Vagina (tissue), 2 donors: ENCODE results near the gene PITRM1. TPM values are rescaled to one million over a fixed set of nuclear protein-coding genes. Genes with fewer than 3 reads are reported as not detected.
A peak's percentile ranks its signal among the peaks of the same experiment; 100 is the strongest.
"Not testable (repeated sequence)": the region's sequence is repeated elsewhere in the genome, so short reads cannot be mapped to it uniquely, and the experiment has no call there.

Experiments
- DNase-seq, 2 donors: peaks; one replicate each; pipeline ENCODE4 v3.0.0-alpha.2; 2017; ENCODE audit errors: extremely low spot score in 2 of 2
- H3K27ac ChIP-seq: fragments of 200-600 bp; sonication (generic); one replicate; pipeline ENCODE4 v1.5.1; 2019
- H3K27me3 ChIP-seq: fragments of 200-600 bp; sonication (generic); one replicate; pipeline ENCODE4 v1.5.1; 2019
- H3K36me3 ChIP-seq, 2 donors: fragments of 200-600 bp; sonication (generic); one replicate each; pipeline ENCODE4 v1.5.1; 2017 to 2019
- H3K4me1 ChIP-seq: fragments of 200-600 bp; sonication (generic); one replicate; pipeline ENCODE4 v1.5.1; 2019
- H3K4me3 ChIP-seq, 2 donors: fragments of 200-600 bp; sonication (generic); 1 replicate in 1 of 2; 2 replicates in 1 of 2; pipeline ENCODE4 v1.5.1; 2016 to 2019
- H3K9me3 ChIP-seq: fragments of 200-600 bp; sonication (generic); one replicate; pipeline ENCODE4 v1.5.1; 2019
- CTCF ChIP-seq, 3 experiments: fragments of 450-650 bp in 2 of 3; fragments of 200-600 bp in 1 of 3; sonication (generic) in 1 of 3; IDR thresholded peaks; one replicate each; pipeline ENCODE4 v1.5.1; 2017 to 2019; ENCODE audit warnings: antibody characterized with exemption in 3 of 3, mild to moderate bottlenecking in 2 of 3, moderate library complexity in 2 of 3
- POLR2A ChIP-seq, 2 donors: fragments of 450-650 bp; IDR thresholded peaks; one replicate each; pipeline ENCODE4 v1.6.1; 2017; ENCODE audit warnings: antibody characterized with exemption in 2 of 2, mild to moderate bottlenecking in 2 of 2, moderate library complexity in 2 of 2
- POLR2AphosphoS5 ChIP-seq, 2 donors: sonication (generic); formaldehyde crosslinking; IDR thresholded peaks; one replicate each; pipeline ENCODE4 v1.9.0; 2017; ENCODE audit warnings: antibody characterized with exemption in 2 of 2, mild to moderate bottlenecking in 2 of 2, low read depth in 1 of 2; ENCODE audit not compliant: insufficient read depth in 1 of 2
- intact Hi-C: fragments of 100-400 bp; cut with DNase I; formaldehyde crosslinking; loops from one replicate; pipeline ENCODE4 v1.15.1; 2023
- total RNA-seq: library from RNA; depleted of rRNA; stranded (reverse); fragments of >200 nt; gene quantifications from one replicate; pipeline ENCODE4 v1.2.3, GENCODE V29; 2016

Gene PITRM1
- total RNA-seq, 1 donor from 2014 or later, result 58.9 TPM

GRCh38 chr10:3108033-3108432 is 64.5 kb downstream of the PITRM1 start:
- H3K27me3 ChIP-seq, result no peaks in the 10 kb centered on the region
- H3K4me3 ChIP-seq, result no peak overlapping the region
- H3K36me3 ChIP-seq, result peaks cover 0 to 22% of the 10 kb centered on the region in 2 donors
- H3K27ac ChIP-seq, result peak overlapping the region; percentile 57
- TF ChIP-seq POLR2A (IDR thresholded peaks at IDR 0.05) (no peak), CTCF (IDR thresholded peaks at IDR 0.05) (no peak), POLR2AphosphoS5 (IDR thresholded peaks at IDR 0.05; ENCODE audit: insufficient read depth in 1 of 2, low read depth in 1 of 2) (no peak)
- H3K4me1 ChIP-seq, result peaks cover 6% of the 10 kb centered on the region
- H3K9me3 ChIP-seq, result no peaks in the 10 kb centered on the region
- no peak for DNase-seq
- intact Hi-C loops, result no loop called here

GRCh38 chr10:3107426-3107961 is 65.1 kb downstream of the PITRM1 start:
- no peak overlapping the region for H3K4me3 ChIP-seq

GRCh38 chr10:3106928-3107425 is 65.6 kb downstream of the PITRM1 start:
- TF ChIP-seq CTCF (IDR thresholded peaks at IDR 0.05), result no peak
- TF ChIP-seq POLR2AphosphoS5 (IDR thresholded peaks at IDR 0.05; ENCODE audit: insufficient read depth in 1 of 2, low read depth in 1 of 2), result no peak
- no peak for TF ChIP-seq POLR2A (IDR thresholded peaks at IDR 0.05)
- peaks cover 6% of the 10 kb centered on the region for H3K4me1 ChIP-seq
- H3K4me3 ChIP-seq, result no peak overlapping the region
- peaks cover 0 to 16% of the 10 kb centered on the region in 2 donors for H3K36me3 ChIP-seq
- H3K27ac ChIP-seq, result peak overlapping the region; percentile 57
- no peaks in the 10 kb centered on the region for H3K27me3 ChIP-seq
- no peak for DNase-seq
- H3K9me3 ChIP-seq, result no peaks in the 10 kb centered on the region
- intact Hi-C loops, result no loop called here

More at GRCh38 chr10:3107426-3107961, 65.1 kb downstream of the PITRM1 start:
- peak overlapping the region; percentile 57 for H3K27ac ChIP-seq
- H3K36me3 ChIP-seq, result peaks cover 0 to 16% of the 10 kb centered on the region in 2 donors
- no peaks in the 10 kb centered on the region for H3K9me3 ChIP-seq
- peaks cover 6% of the 10 kb centered on the region for H3K4me1 ChIP-seq
- DNase-seq, result no peak
- intact Hi-C loops, result no loop called here
- no peaks in the 10 kb centered on the region for H3K27me3 ChIP-seq
- TF ChIP-seq POLR2A (IDR thresholded peaks at IDR 0.05) (no peak), POLR2AphosphoS5 (IDR thresholded peaks at IDR 0.05; ENCODE audit: insufficient read depth in 1 of 2, low read depth in 1 of 2) (peak; percentile 80 to 81)

GRCh38 chr10:3106328-3106727 is 66.3 kb downstream of the PITRM1 start:
- H3K27me3 ChIP-seq, H3K4me1 ChIP-seq, H3K4me3 ChIP-seq, intact Hi-C loops, H3K27ac ChIP-seq, H3K9me3 ChIP-seq, DNase-seq: not testable (repeated sequence)
- H3K36me3 ChIP-seq, result peaks cover 0 to 16% of the 10 kb centered on the region in 2 donors

- no peaks in the 10 kb centered on the region for H3K9me3 ChIP-seq
- H3K27ac ChIP-seq, result no peak overlapping the region
- intact Hi-C loops, result no loop called here
- H3K36me3 ChIP-seq, result peaks cover 0 to 16% of the 10 kb centered on the region in 2 donors
- H3K4me3 ChIP-seq, result no peak overlapping the region
- TF ChIP-seq POLR2A (IDR thresholded peaks at IDR 0.05), result no peak
- TF ChIP-seq CTCF (IDR thresholded peaks at IDR 0.05), result no peak
- TF ChIP-seq POLR2AphosphoS5 (IDR thresholded peaks at IDR 0.05; ENCODE audit: insufficient read depth in 1 of 2, low read depth in 1 of 2), result no peak
- peaks cover 6% of the 10 kb centered on the region for H3K4me1 ChIP-seq
- DNase-seq, result no peak
- H3K27me3 ChIP-seq, result no peaks in the 10 kb centered on the region
Measured at GRCh38 chr10:3105905-3106304, 66.7 kb downstream of the PITRM1 start.

GRCh38 chr10:3105166-3105565 is 67.4 kb downstream of the PITRM1 start:
- TF ChIP-seq CTCF (IDR thresholded peaks at IDR 0.05), result no peak
- TF ChIP-seq POLR2AphosphoS5 (IDR thresholded peaks at IDR 0.05; ENCODE audit: insufficient read depth in 1 of 2, low read depth in 1 of 2), result no peak
- Histone ChIP-seq H3K27me3 (no peaks in the 10 kb centered on the region), H3K27ac (no peak overlapping the region), H3K36me3 (peaks cover 0 to 19% of the 10 kb centered on the region in 2 donors), H3K4me3 (no peak overlapping the region), H3K4me1 (peaks cover 6% of the 10 kb centered on the region), H3K9me3 (no peaks in the 10 kb centered on the region)
- no peak for DNase-seq
- intact Hi-C loops, result no loop called here
